HG02588 (cell line): ENCODE data around the gene CHST1.

Experiments used
- ATAC-seq: cut with Tn5 transposase; IDR thresholded peaks from one replicate; pipeline ENCODE4 v1.9.1; 2021; ENCODE audit warnings: mild to moderate bottlenecking, moderate library complexity; ENCODE audit not compliant: unreplicated experiment

The CHST1 gene

GRCh38 chr11:45675646-45676045, 10.2 kb upstream of the CHST1 start:
- no peak for ATAC-seq

GRCh38 chr11:45674481-45675190, 9.2 kb upstream of the CHST1 start:
- no peak for ATAC-seq

GRCh38 chr11:45673441-45673840, 8.0 kb upstream of the CHST1 start:
- ATAC-seq: no peak

GRCh38 chr11:45672593-45672992, 7.2 kb upstream of the CHST1 start:
- no peak for ATAC-seq

- ATAC-seq: no peak
Measured at GRCh38 chr11:45671246-45672171, 6.1 kb upstream of the CHST1 start.

GRCh38 chr11:45670386-45671135, 5.1 kb upstream of the CHST1 start:
- no peak for ATAC-seq

- no peak for ATAC-seq
Measured at GRCh38 chr11:45669956-45670355, 4.5 kb upstream of the CHST1 start.

- ATAC-seq: no peak
Measured at GRCh38 chr11:45669146-45669545, 3.7 kb upstream of the CHST1 start.

- ATAC-seq: no peak
Measured at GRCh38 chr11:45667929-45668680, 2.7 kb upstream of the CHST1 start.

- ATAC-seq: no peak
Measured at GRCh38 chr11:45666648-45667642, 1.5 kb upstream of the CHST1 start.

GRCh38 chr11:45665933-45666647, 668 bp upstream of the CHST1 start:
- ATAC-seq: no peak

GRCh38 chr11:45664376-45665205, 831 bp downstream of the CHST1 start:
- no peak for ATAC-seq

GRCh38 chr11:45663486-45664375, 1.7 kb downstream of the CHST1 start:
- ATAC-seq: no peak

- no peak for ATAC-seq
Measured at GRCh38 chr11:45662665-45663485, 2.5 kb downstream of the CHST1 start.

- no peak for ATAC-seq
Measured at GRCh38 chr11:45662096-45662664, 3.2 kb downstream of the CHST1 start.
